Body of pancreas (tissue), 4 donors: Measurements from ENCODE around the gene NTHL1.

ENCODE experiments used
- POLR2A ChIP-seq, 3 donors: fragments of 450-650 bp; IDR thresholded peaks; one replicate each; pipeline ENCODE4 v1.6.1; 2016; ENCODE audit warnings: antibody characterized with exemption in 3 of 3, mild to moderate bottlenecking in 2 of 3
- TF ChIP-seq, protein P1 (sequence below), 7 experiments: fragments of 450-650 bp in 4 of 7; fragments of 200-600 bp in 3 of 7; sonication (generic) in 3 of 7; IDR thresholded peaks; one replicate each; pipeline ENCODE4 v1.5.1; 2016 to 2019; ENCODE audit warnings: antibody characterized with exemption in 7 of 7

DNA sequence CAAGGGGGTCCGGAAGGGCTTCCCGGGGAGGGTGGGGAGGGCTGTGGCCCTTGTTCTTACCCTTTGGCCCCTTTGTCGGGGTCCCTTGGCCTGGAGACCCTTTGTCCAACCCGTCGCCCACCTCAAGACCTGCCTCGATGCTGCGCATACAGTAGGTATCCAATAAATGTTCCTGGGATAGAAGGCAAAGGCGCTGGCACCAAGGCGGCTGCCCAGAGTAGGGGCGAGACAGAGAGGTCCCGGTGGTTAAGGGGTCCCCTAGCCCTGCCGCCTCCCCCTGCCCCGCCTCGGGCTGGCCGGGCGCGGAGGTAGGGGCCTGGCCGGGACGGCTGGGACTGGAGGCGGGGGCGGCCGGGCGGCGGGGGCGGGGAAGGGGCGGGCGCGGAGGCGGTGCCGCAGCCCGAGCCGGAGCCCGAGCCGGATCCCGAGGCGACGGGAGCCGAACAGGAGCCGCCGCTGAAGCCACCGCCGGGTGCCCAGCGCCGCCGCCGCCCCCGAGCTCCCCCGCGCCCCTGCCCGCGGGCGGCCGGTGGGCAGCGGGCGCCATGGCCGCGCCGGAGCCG lies 21.1 kb downstream of the NTHL1 start, which contains the start of gene NHERF2:
- TF ChIP-seq, protein P1, sequence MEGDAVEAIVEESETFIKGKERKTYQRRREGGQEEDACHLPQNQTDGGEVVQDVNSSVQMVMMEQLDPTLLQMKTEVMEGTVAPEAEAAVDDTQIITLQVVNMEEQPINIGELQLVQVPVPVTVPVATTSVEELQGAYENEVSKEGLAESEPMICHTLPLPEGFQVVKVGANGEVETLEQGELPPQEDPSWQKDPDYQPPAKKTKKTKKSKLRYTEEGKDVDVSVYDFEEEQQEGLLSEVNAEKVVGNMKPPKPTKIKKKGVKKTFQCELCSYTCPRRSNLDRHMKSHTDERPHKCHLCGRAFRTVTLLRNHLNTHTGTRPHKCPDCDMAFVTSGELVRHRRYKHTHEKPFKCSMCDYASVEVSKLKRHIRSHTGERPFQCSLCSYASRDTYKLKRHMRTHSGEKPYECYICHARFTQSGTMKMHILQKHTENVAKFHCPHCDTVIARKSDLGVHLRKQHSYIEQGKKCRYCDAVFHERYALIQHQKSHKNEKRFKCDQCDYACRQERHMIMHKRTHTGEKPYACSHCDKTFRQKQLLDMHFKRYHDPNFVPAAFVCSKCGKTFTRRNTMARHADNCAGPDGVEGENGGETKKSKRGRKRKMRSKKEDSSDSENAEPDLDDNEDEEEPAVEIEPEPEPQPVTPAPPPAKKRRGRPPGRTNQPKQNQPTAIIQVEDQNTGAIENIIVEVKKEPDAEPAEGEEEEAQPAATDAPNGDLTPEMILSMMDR (IDR thresholded peaks at IDR 0.05) = no peak
- TF ChIP-seq POLR2A (IDR thresholded peaks at IDR 0.05) = no peak
